OCI-LY1 (cell line): Measurements from ENCODE around the gene PKIG.

Source experiments
- EZH2 ChIP-seq: fragments of 200-600 bp; sonication (generic), shearing (Covaris generic); IDR thresholded peaks from 2 replicates; pipeline ENCODE4 v1.8.0; 2017; ENCODE audit warnings: borderline replicate concordance, mixed run types, mild to moderate bottlenecking, antibody characterized with exemption, low read length, moderate library complexity, mixed read lengths
- TF ChIP-seq, protein P1 (sequence below): fragments of 200-600 bp; sonication (generic), shearing (Covaris generic); IDR thresholded peaks from 2 replicates; pipeline ENCODE4 v1.5.1; 2017; ENCODE audit warnings: mild to moderate bottlenecking, antibody characterized with exemption, low read length, moderate library complexity, mixed read lengths

DNA sequence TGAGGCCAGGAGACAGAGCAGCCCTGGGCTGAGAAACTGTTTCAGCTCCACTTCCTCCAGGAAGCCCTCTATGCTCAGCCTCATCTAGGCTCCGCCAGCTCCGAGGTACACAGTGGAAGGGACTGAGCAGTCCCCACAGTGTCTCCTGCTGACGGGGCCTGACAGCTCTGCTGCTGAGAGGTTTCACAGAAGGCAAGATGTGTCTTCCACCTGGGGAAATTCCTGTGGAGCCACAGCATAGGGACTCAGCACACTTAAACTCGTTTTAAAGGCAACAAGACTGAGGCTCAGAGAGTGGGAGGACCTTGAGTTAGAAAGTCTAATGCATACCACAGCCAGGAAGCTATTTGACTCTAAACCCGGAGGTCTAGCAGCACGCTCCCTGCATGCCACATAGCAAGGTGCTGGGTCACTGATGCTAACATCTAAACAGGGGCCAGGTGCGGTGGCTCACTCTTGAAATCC, 62.3 kb downstream of the PKIG start:
- TF ChIP-seq, protein P1, sequence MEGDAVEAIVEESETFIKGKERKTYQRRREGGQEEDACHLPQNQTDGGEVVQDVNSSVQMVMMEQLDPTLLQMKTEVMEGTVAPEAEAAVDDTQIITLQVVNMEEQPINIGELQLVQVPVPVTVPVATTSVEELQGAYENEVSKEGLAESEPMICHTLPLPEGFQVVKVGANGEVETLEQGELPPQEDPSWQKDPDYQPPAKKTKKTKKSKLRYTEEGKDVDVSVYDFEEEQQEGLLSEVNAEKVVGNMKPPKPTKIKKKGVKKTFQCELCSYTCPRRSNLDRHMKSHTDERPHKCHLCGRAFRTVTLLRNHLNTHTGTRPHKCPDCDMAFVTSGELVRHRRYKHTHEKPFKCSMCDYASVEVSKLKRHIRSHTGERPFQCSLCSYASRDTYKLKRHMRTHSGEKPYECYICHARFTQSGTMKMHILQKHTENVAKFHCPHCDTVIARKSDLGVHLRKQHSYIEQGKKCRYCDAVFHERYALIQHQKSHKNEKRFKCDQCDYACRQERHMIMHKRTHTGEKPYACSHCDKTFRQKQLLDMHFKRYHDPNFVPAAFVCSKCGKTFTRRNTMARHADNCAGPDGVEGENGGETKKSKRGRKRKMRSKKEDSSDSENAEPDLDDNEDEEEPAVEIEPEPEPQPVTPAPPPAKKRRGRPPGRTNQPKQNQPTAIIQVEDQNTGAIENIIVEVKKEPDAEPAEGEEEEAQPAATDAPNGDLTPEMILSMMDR: no peak
- TF ChIP-seq EZH2: no peak
